OCI-LY7 (cell line): Measurements from ENCODE around the gene TIGD4. TPM values are rescaled to one million over a fixed set of nuclear protein-coding genes. Genes with fewer than 3 reads are reported as not detected.

Source experiments
- BruUV-seq: library from RNA; stranded (reverse); fragments of 400-500 nt; replicated peaks from 2 replicates; lab custom pipeline; 2021; lab: Mats Ljungman, UMichigan
- CTCF ChIA-PET: fragments of 300-600 bp; sonication (Branson Sonifier 250); formaldehyde crosslinking; loops from one replicate; lab custom pipeline; 2022; ENCODE audit warnings: antibody characterized with exemption; ENCODE audit not compliant: unreplicated experiment; lab: Charles Lee
- POLR2A ChIA-PET: fragments of 300-600 bp; sonication (Branson Sonifier 250); formaldehyde crosslinking; loops from one replicate; lab custom pipeline; 2022; ENCODE audit warnings: antibody characterized with exemption; lab: Charles Lee
- DNase-seq: peaks from one replicate; pipeline ENCODE4 v3.0.0-alpha.2; 2015; ENCODE audit warnings: low spot score
- H2AFZ ChIP-seq: fragments of 200-600 bp; sonication (generic), shearing (Covaris generic); 2 replicates; pipeline ENCODE4 v1.6.1; 2014; ENCODE audit warnings: mild to moderate bottlenecking, antibody characterized with exemption, low read length, moderate library complexity
- H3K27ac ChIP-seq: fragments of 200-600 bp; sonication (generic); 2 replicates; pipeline ENCODE4 v1.5.1; 2014; ENCODE audit warnings: mixed run types, low read depth, mild to moderate bottlenecking, moderate library complexity, low read length, inconsistent platforms; ENCODE audit not compliant: poor library complexity, severe bottlenecking
- H3K36me3 ChIP-seq: fragments of 200-600 bp; sonication (generic); 2 replicates; pipeline ENCODE4 v1.6.1; 2014; ENCODE audit warnings: mild to moderate bottlenecking, antibody characterized with exemption, low read length, moderate library complexity, mixed read lengths; ENCODE audit not compliant: insufficient read depth
- H3K4me1 ChIP-seq: fragments of 200-600 bp; sonication (generic); 2 replicates; pipeline ENCODE4 v1.5.1; 2014; ENCODE audit warnings: mild to moderate bottlenecking, low read length; ENCODE audit not compliant: insufficient read depth, poor library complexity, severe bottlenecking
- H3K4me2 ChIP-seq: fragments of 200-600 bp; sonication (generic); 2 replicates; pipeline ENCODE4 v1.6.1; 2014; ENCODE audit warnings: mild to moderate bottlenecking, low read length
- H3K4me3 ChIP-seq: fragments of 200-600 bp; sonication (generic); 2 replicates; pipeline ENCODE4 v1.5.1; 2014; ENCODE audit warnings: mild to moderate bottlenecking, low read depth, low read length; ENCODE audit not compliant: poor library complexity, severe bottlenecking
- H3K79me2 ChIP-seq: fragments of 200-600 bp; sonication (generic); 2 replicates; pipeline ENCODE4 v1.6.1; 2016; ENCODE audit warnings: low read depth, mild to moderate bottlenecking, low read length, moderate library complexity, mixed read lengths; ENCODE audit not compliant: insufficient read depth
- H3K9me2 ChIP-seq: fragments of 200-600 bp; sonication (generic); 2 replicates; pipeline ENCODE4 v1.6.1; 2016; ENCODE audit warnings: mild to moderate bottlenecking, low read length, mixed read lengths; ENCODE audit not compliant: insufficient read depth
- H3K9me3 ChIP-seq: fragments of 200-600 bp; sonication (generic); 2 replicates; pipeline ENCODE4 v1.6.1; 2014; ENCODE audit warnings: mild to moderate bottlenecking, mixed run types, low read length, mixed read lengths
- H4K20me1 ChIP-seq: fragments of 200-600 bp; sonication (generic); 2 replicates; pipeline ENCODE4 v1.6.1; 2014; ENCODE audit warnings: mild to moderate bottlenecking, antibody characterized with exemption, low read length, moderate library complexity, mixed read lengths; ENCODE audit not compliant: insufficient read depth
- CTCF ChIP-seq: fragments of 200-600 bp; sonication (generic); conservative IDR thresholded peaks from 2 replicates; pipeline ENCODE4 v1.5.1; 2014; ENCODE audit warnings: mild to moderate bottlenecking, antibody characterized with exemption, low read length, moderate library complexity, mixed read lengths
- EZH2phosphoT487 ChIP-seq: fragments of 200-600 bp; sonication (generic); IDR thresholded peaks from 2 replicates; pipeline ENCODE4 v1.6.1; 2018; ENCODE audit warnings: low read depth, borderline replicate concordance, mild to moderate bottlenecking, mixed run types, antibody characterized with exemption, low read length, moderate library complexity, mixed read lengths
- intact Hi-C: fragments of 100-400 bp; cut with micrococcal nuclease; formaldehyde crosslinking; loops from one replicate; pipeline ENCODE4 v1.10.0; 2022; ENCODE audit not compliant: unreplicated experiment
- total RNA-seq, 2 experiments: library from RNA; depleted of rRNA in 1 of 2; stranded (reverse); fragments of >200 nt in 1 of 2; shearing (Covaris generic) in 1 of 2; gene quantifications; 2 replicates each; pipeline ENCODE4 v1.2.3, GENCODE V29; 2014 to 2022

The TIGD4 gene
- total RNA-seq, 2 experiments from 2014 or later = 1.0 to 1.5 TPM

GRCh38 chr4:152776352-152776751 is 3.2 kb downstream of the TIGD4 start:
- no peaks in the 10 kb centered on the region for H4K20me1 ChIP-seq
- H3K27ac ChIP-seq = no peak overlapping the region
- no peaks in the 10 kb centered on the region for H3K36me3 ChIP-seq
- H3K4me2 ChIP-seq = no peak overlapping the region
- H3K4me1 ChIP-seq = peaks cover 26% of the 10 kb centered on the region
- H2AFZ ChIP-seq = no peak overlapping the region
- CTCF ChIA-PET = no interaction called here
- no TSS peak for BruUV-seq
- no peak overlapping the region for H3K4me3 ChIP-seq
- POLR2A ChIA-PET = interaction anchor here (0.6 kb wide), 1 partner anchor 995 kb away, joined by 3 read pairs; no protein-coding TSS in a partner anchor
- TF ChIP-seq EZH2phosphoT487 (no peak), CTCF (no peak)
- no peak for DNase-seq
- intact Hi-C loops = loop anchor here (5.0 to 10.0 kb wide), 2 partner anchors 308 to 324 kb away; no protein-coding TSS in a partner anchor
- peaks cover 15% of the 10 kb centered on the region for H3K79me2 ChIP-seq
- H3K9me3 ChIP-seq = no peaks in the 10 kb centered on the region
- no peaks in the 10 kb centered on the region for H3K9me2 ChIP-seq

- DNase-seq = no peak
- BruUV-seq = no TSS peak
- Histone ChIP-seq H3K4me3 (no peak overlapping the region), H3K79me2 (peaks cover 3% of the 10 kb centered on the region; the same call in 1 of the 2 replicates), H3K9me3 (no peaks in the 10 kb centered on the region), H3K36me3 (no peaks in the 10 kb centered on the region), H3K4me1 (peaks cover 16% of the 10 kb centered on the region), H2AFZ (no peak overlapping the region), H3K4me2 (no peak overlapping the region), H3K9me2 (no peaks in the 10 kb centered on the region), H3K27ac (no peak overlapping the region), H4K20me1 (no peaks in the 10 kb centered on the region)
- POLR2A ChIA-PET = interaction anchor here (0.8 to 1.1 kb wide), 3 partner anchors 8 to 252 kb away, joined by 3 to 4 read pairs (median 3); no protein-coding TSS in a partner anchor
- intact Hi-C loops = loop anchor here (10.0 kb wide), 1 partner anchor 311 kb away; no protein-coding TSS in a partner anchor
- CTCF ChIA-PET = no interaction called here
- TF ChIP-seq EZH2phosphoT487 (no peak), CTCF (no peak)
Observed at GRCh38 chr4:152773953-152774352, 5.6 kb downstream of the TIGD4 start.

GRCh38 chr4:152773339-152773738 is 6.2 kb downstream of the TIGD4 start:
- no peak overlapping the region for H2AFZ ChIP-seq
- intact Hi-C loops = loop anchor here (10.0 kb wide), 1 partner anchor 311 kb away; no protein-coding TSS in a partner anchor
- no peaks in the 10 kb centered on the region for H3K9me2 ChIP-seq
- ChIA-PET POLR2A (no interaction called here), CTCF (no interaction called here)
- H3K4me1 ChIP-seq = peaks cover 11% of the 10 kb centered on the region
- no peak overlapping the region for H3K4me3 ChIP-seq
- no peak for DNase-seq
- no peaks in the 10 kb centered on the region for H3K9me3 ChIP-seq
- H3K79me2 ChIP-seq = no peaks in the 10 kb centered on the region; the same call in 1 of the 2 replicates
- no peaks in the 10 kb centered on the region for H4K20me1 ChIP-seq
- TF ChIP-seq EZH2phosphoT487 (no peak), CTCF (no peak)
- no peaks in the 10 kb centered on the region for H3K36me3 ChIP-seq
- no peak overlapping the region for H3K27ac ChIP-seq
- no TSS peak for BruUV-seq
- H3K4me2 ChIP-seq = no peak overlapping the region
